HFFc6 (cell line): Measurements from ENCODE around the gene KCNK4. TPM values are rescaled to one million over a fixed set of nuclear protein-coding genes. Genes with fewer than 3 reads are reported as not detected.

Experiments
- DNase-seq: peaks from one replicate; pipeline ENCODE4 v3.0.0-alpha.2; 2018
- H3K27ac Mint-ChIP-seq: 2 replicates; pipeline ENCODE4 v1.8.0; 2020; ENCODE audit warnings: mild to moderate bottlenecking, mixed read lengths
- H3K27me3 Mint-ChIP-seq: 2 replicates; pipeline ENCODE4 v1.8.0; 2021; ENCODE audit warnings: mild to moderate bottlenecking, moderate library complexity, mixed read lengths; ENCODE audit not compliant: insufficient read depth
- H3K36me3 Mint-ChIP-seq: 2 replicates; pipeline ENCODE4 v1.8.0; 2021; ENCODE audit warnings: low read depth, mixed read lengths
- H3K4me1 Mint-ChIP-seq: 2 replicates; pipeline ENCODE4 v1.8.0; 2020; ENCODE audit warnings: low read depth, mixed read lengths
- H3K4me3 Mint-ChIP-seq: 2 replicates; pipeline ENCODE4 v1.8.0; 2020; ENCODE audit warnings: mild to moderate bottlenecking, moderate library complexity, mixed read lengths
- H3K9me3 Mint-ChIP-seq: 2 replicates; pipeline ENCODE4 v1.8.0; 2020; ENCODE audit warnings: mild to moderate bottlenecking, mixed read lengths
- CTCF ChIP-seq: fragments of 200-600 bp; sonication (generic); IDR thresholded peaks from 2 replicates; pipeline ENCODE4 v1.5.0; 2021; ENCODE audit warnings: antibody characterized with exemption, mild to moderate bottlenecking
- total RNA-seq, 6 experiments: library from RNA; stranded (reverse); fragmentation: NEBNext Ultra II Directional; extraction: Animal tissue kit (Norgen Biotek cat#: 25700); gene quantifications; 2 replicates in 1 of 6; 3 replicates in 5 of 6; pipeline ENCODE4 v1.2.3, GENCODE V29; 2021

Gene KCNK4
- total RNA-seq, 6 experiments from 2014 or later, result 0.14 TPM; not detected in 5

DNA sequence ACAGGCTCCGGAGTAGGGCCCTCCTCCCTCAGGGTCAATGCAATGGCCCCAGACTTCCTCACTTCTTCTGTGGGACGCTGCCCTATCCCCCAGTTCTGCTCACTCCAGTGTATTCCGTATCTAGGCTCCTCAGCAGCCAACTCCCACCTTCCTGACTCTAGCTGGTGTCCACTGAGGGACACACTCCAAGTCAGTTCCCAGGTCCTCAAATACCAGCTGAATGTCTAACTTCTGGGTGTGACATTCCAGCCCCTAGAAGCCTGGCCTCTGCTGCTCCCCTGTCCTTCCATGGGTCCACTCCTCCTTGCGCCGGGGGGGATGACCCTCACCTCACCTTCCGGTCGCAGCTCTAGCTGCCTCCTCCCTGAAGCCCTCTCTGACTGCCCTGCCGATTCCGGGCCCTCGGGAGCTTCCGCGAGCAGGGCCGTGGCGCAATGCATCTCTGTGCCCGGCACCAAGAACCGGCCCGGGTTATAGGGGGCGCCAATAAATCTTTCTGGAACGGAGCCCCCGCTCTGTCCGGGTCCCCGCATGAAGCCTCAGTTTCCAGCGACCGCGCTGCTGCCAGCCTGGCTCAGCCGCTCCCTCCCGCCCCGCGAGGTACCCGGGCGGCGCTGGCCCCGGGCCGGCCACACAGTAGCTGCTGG, 22.1 kb upstream of the KCNK4 start:
- no peak; the same call in 1 of the 2 replicates for TF ChIP-seq CTCF
- Mint-ChIP-seq H3K9me3 (no peaks in the 10 kb centered on the region), H3K27me3 (peaks cover 14% of the 10 kb centered on the region), H3K27ac (peak overlapping the region; percentile 99), H3K36me3 (peaks cover 19% of the 10 kb centered on the region; the same call in 1 of the 2 replicates), H3K4me3 (peak overlapping the region; percentile 96), H3K4me1 (peaks cover 48% of the 10 kb centered on the region)
- DNase-seq, result no peak

GRCh38 chr11:64269540-64270220, 21.4 kb upstream of the KCNK4 start:
- Mint-ChIP-seq H3K4me3 (peak overlapping the region; percentile 96), H3K27ac (peak overlapping the region; percentile 99), H3K27me3 (peaks cover 14% of the 10 kb centered on the region), H3K9me3 (no peaks in the 10 kb centered on the region), H3K4me1 (peaks cover 48% of the 10 kb centered on the region), H3K36me3 (peaks cover 19% of the 10 kb centered on the region; the same call in 1 of the 2 replicates)
- peak; percentile 100 for DNase-seq
- peak; percentile 42 for TF ChIP-seq CTCF

DNA sequence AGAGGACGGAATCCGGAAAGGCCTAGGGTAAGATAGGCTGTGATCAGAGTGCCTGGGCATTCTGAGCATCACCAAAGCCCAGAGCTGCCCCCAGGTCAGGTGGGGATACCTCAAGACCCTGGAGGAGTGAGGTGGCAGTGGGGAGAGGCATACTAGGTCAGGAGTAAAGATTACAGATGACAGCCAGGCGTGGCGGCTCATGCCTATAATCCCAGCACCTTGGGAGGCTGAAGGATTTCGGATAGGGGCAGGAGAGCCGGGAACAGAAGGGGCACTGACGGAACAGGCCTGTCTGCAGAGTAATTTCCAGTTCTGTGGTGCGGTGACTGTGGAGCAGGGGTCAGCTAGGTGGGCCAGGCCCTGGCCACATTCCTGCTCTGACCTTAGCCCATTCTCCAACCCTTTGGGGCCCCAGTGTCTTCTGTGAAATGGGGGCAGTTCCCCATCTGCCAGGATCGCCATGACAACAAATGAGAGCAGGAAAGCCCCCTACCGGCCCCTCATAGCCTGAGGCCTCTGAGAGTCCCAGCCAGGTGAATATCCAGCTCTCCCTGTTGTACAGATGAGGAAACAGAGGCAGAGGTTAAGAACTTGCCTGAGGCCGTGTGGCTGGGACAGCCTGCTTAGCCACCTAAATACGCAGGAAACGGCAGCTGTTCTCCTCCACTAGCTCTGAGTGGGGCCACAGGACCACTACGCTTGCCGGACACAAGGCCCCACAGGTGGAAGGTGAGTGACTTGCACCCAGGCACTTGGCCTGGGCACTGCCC, 15.9 kb upstream of the KCNK4 start:
- H3K36me3 Mint-ChIP-seq, result peaks cover 8% of the 10 kb centered on the region; the same call in 1 of the 2 replicates

GRCh38 chr11:64275841-64276240, 15.3 kb upstream of the KCNK4 start:
- peaks cover 9% of the 10 kb centered on the region; the same call in 1 of the 2 replicates for H3K4me1 Mint-ChIP-seq
- H3K27me3 Mint-ChIP-seq, result no peaks in the 10 kb centered on the region; the same call in none of the 2 replicates
- no peak overlapping the region for H3K27ac Mint-ChIP-seq
- no peak for TF ChIP-seq CTCF
- no peak for DNase-seq
- no peaks in the 10 kb centered on the region for H3K9me3 Mint-ChIP-seq
- no peak overlapping the region for H3K4me3 Mint-ChIP-seq
- peaks cover 5% of the 10 kb centered on the region; the same call in 1 of the 2 replicates for H3K36me3 Mint-ChIP-seq

More for the DNA sequence above, 15.9 kb upstream of the KCNK4 start:
- Mint-ChIP-seq H3K27ac (no peak overlapping the region), H3K4me3 (no peak overlapping the region), H3K4me1 (peaks cover 13% of the 10 kb centered on the region), H3K27me3 (peaks cover 2% of the 10 kb centered on the region), H3K9me3 (no peaks in the 10 kb centered on the region)
- no peak for TF ChIP-seq CTCF
- DNase-seq, result no peak

- peaks cover 13% of the 10 kb centered on the region for H3K36me3 Mint-ChIP-seq
- H3K4me1 Mint-ChIP-seq, result peaks cover 13% of the 10 kb centered on the region; the same call in 1 of the 2 replicates
- DNase-seq, result no peak
- H3K27me3 Mint-ChIP-seq, result peaks cover 3% of the 10 kb centered on the region
- H3K9me3 Mint-ChIP-seq, result no peaks in the 10 kb centered on the region
- TF ChIP-seq CTCF, result no peak
- no peak overlapping the region for H3K27ac Mint-ChIP-seq
- H3K4me3 Mint-ChIP-seq, result no peak overlapping the region
Observed at GRCh38 chr11:64276653-64277431, 14.3 kb upstream of the KCNK4 start.
